A549 (cell line): ENCODE results near the gene TMEM229A. TPM values are rescaled to one million over a fixed set of nuclear protein-coding genes. Genes with fewer than 3 reads are reported as not detected.

Experiments
- ATAC-seq, 2 experiments: fragments of 200-7000 bp in 1 of 2; fragments of >200 bp in 1 of 2; cut with Nextera tagmentation in 1 of 2; cut with Tn5 transposase in 1 of 2; 3 replicates each; pipeline versions ENCODE4 v1.8.0 to v1.9.1; 2018 to 2020; ENCODE audit warnings: mild to moderate bottlenecking in 1 of 2, moderate library complexity in 1 of 2
- CTCF ChIA-PET: fragments of 300-600 bp; sonication (Branson Sonifier 250); formaldehyde crosslinking; extraction: SDS; loops from one replicate; lab custom pipeline; 2021; ENCODE audit warnings: antibody characterized with exemption, inconsistent platforms; lab: Yijun Ruan, JAX
- POLR2A ChIA-PET: fragments of 350-600 bp; formaldehyde crosslinking; extraction: SDS; loops from one replicate; lab custom pipeline; 2021; ENCODE audit warnings: antibody characterized with exemption, inconsistent platforms; lab: Yijun Ruan, JAX
- DNase-seq, 2 experiments: peaks; one replicate each; pipeline versions ENCODE4 v3.0.0 to v3.0.0-alpha.2; 2011 to 2016; ENCODE audit warnings: low read depth in 1 of 2, low spot score in 1 of 2
- FAIRE-seq: peaks from 2 replicates; lab custom pipeline; 2011; peaks lifted over from hg19 to GRCh38; lab: Jason Lieb, UNC
- H3K27ac ChIP-seq, 2 experiments: fragments of >200 bp; sonication (Bioruptor Twin); formaldehyde crosslinking; 3 replicates each; pipeline ENCODE4 v1.5.1; 2016 to 2017
- H3K4me1 ChIP-seq: fragments of >200 bp; sonication (Bioruptor Twin); formaldehyde crosslinking; 3 replicates; pipeline ENCODE4 v1.6.1; 2016
- H3K4me2 ChIP-seq: fragments of >200 bp; sonication (Bioruptor Twin); formaldehyde crosslinking; 3 replicates; pipeline ENCODE4 v1.6.1; 2016
- H3K4me3 ChIP-seq: fragments of >200 bp; sonication (Bioruptor Twin); formaldehyde crosslinking; 3 replicates; pipeline ENCODE4 v1.5.1; 2016
- H3K9me3 ChIP-seq: fragments of >200 bp; sonication (Bioruptor Twin); formaldehyde crosslinking; 3 replicates; pipeline ENCODE4 v1.6.1; 2016
- BHLHE40 ChIP-seq: IDR thresholded peaks from 2 replicates; pipeline ENCODE4 v1.6.1; 2012; ENCODE audit warnings: low read depth, low read length, inconsistent platforms
- CBX8 ChIP-seq: fragments of 200-600 bp; sonication (generic); IDR thresholded peaks from 2 replicates; pipeline ENCODE4 v1.6.1; 2016
- CHD2 ChIP-seq: fragments of 150-350 bp; IDR thresholded peaks from 2 replicates; pipeline ENCODE4 v1.6.1; 2014; ENCODE audit warnings: low read length; ENCODE audit not compliant: partially characterized antibody
- ESRRA ChIP-seq: fragments of 150-350 bp; IDR thresholded peaks from 2 replicates; pipeline ENCODE4 v1.6.1; 2014; ENCODE audit warnings: mild to moderate bottlenecking, low read length, borderline replicate concordance
- HEYL ChIP-seq: fragments of 250-450 bp; sonication (Bioruptor Pico); IDR thresholded peaks from 2 replicates; pipeline ENCODE4 v1.8.0; 2021; ENCODE audit warnings: mild to moderate bottlenecking, moderate library complexity
- NPAS2 ChIP-seq: fragments of 250-450 bp; sonication (Bioruptor Pico); IDR thresholded peaks from 2 replicates; pipeline ENCODE4 v1.8.0; 2022; ENCODE audit warnings: mild to moderate bottlenecking, moderate library complexity, borderline replicate concordance
- RAD21 ChIP-seq, 2 experiments: fragments of >200 bp in 1 of 2; sonication (Bioruptor Twin) in 1 of 2; formaldehyde crosslinking in 1 of 2; IDR thresholded peaks in 1 of 2; conservative IDR thresholded peaks in 1 of 2; 2 replicates in 1 of 2; 3 replicates in 1 of 2; pipeline ENCODE4 v1.6.1; 2012 to 2018; ENCODE audit warnings: inconsistent platforms in 1 of 2
- RCOR1 ChIP-seq: fragments of 150-350 bp; IDR thresholded peaks from 2 replicates; pipeline ENCODE4 v1.6.1; 2014; ENCODE audit warnings: antibody characterized with exemption, low read length, low read depth
- RNF2 ChIP-seq: fragments of 200-600 bp; sonication (generic); IDR thresholded peaks from 2 replicates; pipeline ENCODE4 v1.6.1; 2016; ENCODE audit warnings: low read depth, mild to moderate bottlenecking, antibody characterized with exemption, moderate library complexity, borderline replicate concordance
- ZC3H11A ChIP-seq: fragments of 450-650 bp; IDR thresholded peaks from 2 replicates; pipeline ENCODE4 v1.6.1; 2014; ENCODE audit warnings: antibody characterized with exemption, mild to moderate bottlenecking
- WGBS: methylation state at CpG from one replicate; pipeline ENCODE4 v1.1.6; 2017; ENCODE audit errors: missing lambda C conversion rate; 5-methylcytosine and 5-hydroxymethylcytosine counted together
- polyA plus RNA-seq, 4 experiments: library from polyadenylated mRNA; depleted of rRNA in 3 of 4; stranded (reverse); fragments of >200 nt; fragmentation: RNase III in 1 of 4; extraction: RNeasy Plus Mini Kit Qiagen cat#74134 plus additional on column Dnase treatment in 1 of 4; gene quantifications; 2 replicates in 3 of 4; 3 replicates in 1 of 4; pipeline ENCODE4 v1.2.3, GENCODE V29; 2011 to 2017
- TF ChIP-seq, protein P1 (sequence below): fragments of 250-450 bp; sonication (Bioruptor Pico); IDR thresholded peaks from 2 replicates; pipeline ENCODE4 v1.5.0; 2020; ENCODE audit warnings: low read depth, mild to moderate bottlenecking, moderate library complexity
- TF ChIP-seq, protein P2 (sequence below): fragments of >200 bp; sonication (Bioruptor Twin); formaldehyde crosslinking; IDR thresholded peaks from 3 replicates; pipeline ENCODE4 v1.6.1; 2016

TMEM229A gene
- polyA plus RNA-seq, 2 of the 4 experiments (the other 2 are of a cell fraction) = not detected

DNA sequence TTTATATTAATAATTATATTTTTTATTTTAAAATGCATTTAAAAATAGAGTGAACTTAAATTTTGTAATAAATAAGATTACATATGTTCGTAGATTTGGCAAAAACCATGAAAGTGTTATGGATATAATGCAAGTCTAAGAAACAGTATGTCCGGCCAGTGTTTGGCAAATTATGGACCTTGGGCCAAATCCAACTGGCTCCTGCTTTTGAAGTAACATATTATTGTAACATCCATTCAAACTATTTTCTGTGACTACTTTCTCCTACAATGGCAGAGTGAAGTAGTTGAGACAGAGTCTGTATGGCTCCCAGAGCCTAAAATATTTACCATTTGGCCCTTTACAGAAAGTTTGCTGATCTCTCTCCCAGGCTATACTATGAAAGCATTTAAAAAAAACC lies 38.9 kb downstream of the TMEM229A start:
- TF ChIP-seq CBX8 (no peak), ESRRA (no peak), RCOR1 (no peak), RNF2 (no peak), NPAS2 (no peak), HEYL (no peak), ZC3H11A (no peak)
- TF ChIP-seq, protein P1, sequence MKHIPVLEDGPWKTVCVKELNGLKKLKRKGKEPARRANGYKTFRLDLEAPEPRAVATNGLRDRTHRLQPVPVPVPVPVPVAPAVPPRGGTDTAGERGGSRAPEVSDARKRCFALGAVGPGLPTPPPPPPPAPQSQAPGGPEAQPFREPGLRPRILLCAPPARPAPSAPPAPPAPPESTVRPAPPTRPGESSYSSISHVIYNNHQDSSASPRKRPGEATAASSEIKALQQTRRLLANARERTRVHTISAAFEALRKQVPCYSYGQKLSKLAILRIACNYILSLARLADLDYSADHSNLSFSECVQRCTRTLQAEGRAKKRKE (CRISPR knock-in tag) = no peak
- TF ChIP-seq, protein P2, sequence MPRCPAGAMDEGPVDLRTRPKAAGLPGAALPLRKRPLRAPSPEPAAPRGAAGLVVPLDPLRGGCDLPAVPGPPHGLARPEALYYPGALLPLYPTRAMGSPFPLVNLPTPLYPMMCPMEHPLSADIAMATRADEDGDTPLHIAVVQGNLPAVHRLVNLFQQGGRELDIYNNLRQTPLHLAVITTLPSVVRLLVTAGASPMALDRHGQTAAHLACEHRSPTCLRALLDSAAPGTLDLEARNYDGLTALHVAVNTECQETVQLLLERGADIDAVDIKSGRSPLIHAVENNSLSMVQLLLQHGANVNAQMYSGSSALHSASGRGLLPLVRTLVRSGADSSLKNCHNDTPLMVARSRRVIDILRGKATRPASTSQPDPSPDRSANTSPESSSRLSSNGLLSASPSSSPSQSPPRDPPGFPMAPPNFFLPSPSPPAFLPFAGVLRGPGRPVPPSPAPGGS = no peak
- POLR2A ChIA-PET = no interaction called here
- Histone ChIP-seq H3K9me3 (no peaks in the 10 kb centered on the region), H3K27ac (no peak overlapping the region), H3K4me3 (no peak overlapping the region), H3K4me2 (no peak overlapping the region), H3K4me1 (no peaks in the 10 kb centered on the region)
- DNase-seq = no peak
- ATAC-seq = no peak
- WGBS = 16% methylated on average over 2 of the region's 2 CpGs
- CTCF ChIA-PET = no interaction called here
- FAIRE-seq = no peak

DNA sequence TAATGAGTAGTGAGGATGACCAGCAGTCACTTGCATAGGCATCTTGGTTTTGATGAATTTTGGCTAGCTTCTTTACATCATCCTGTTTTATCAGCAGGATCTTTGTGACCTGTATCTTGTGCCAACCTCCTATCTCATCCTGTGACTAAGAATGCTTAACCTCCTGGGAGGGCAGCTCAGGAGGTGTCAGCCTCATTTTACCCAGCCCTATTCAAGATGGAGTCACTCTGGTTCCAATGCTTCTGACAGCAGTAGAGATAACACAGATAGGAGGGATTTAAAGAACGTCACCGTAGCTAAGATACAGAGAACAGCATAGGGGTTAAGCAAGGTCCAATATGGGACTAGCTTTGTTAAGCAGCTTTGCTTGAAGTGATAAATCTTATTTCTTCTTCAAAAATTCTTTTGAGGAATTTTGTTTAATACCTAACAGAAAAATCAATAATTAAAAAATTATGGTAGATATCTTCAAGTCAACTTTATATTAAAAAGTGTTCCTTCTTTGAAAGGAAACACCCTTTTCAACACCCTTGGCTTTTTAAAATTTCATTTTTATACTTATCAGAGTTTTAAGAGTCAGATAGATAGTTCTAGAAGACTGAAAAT lies 39.9 kb downstream of the TMEM229A start:
- TF ChIP-seq CHD2 = no peak
- TF ChIP-seq RAD21 (conservative IDR thresholded peaks at IDR 0.05 in 1 of 2, IDR thresholded peaks at IDR 0.05 in 1 of 2) = no peak
- no peaks in the 10 kb centered on the region for H3K9me3 ChIP-seq
- H3K27ac ChIP-seq = no peak overlapping the region
- CTCF ChIA-PET = no interaction called here
- H3K4me2 ChIP-seq = no peak overlapping the region
- ATAC-seq (no peak), FAIRE-seq (no peak), DNase-seq (no peak)
- no peak overlapping the region for H3K4me3 ChIP-seq
- no peaks in the 10 kb centered on the region for H3K4me1 ChIP-seq
- 63% methylated on average over 2 of the region's 2 CpGs for WGBS
- POLR2A ChIA-PET = no interaction called here

DNA sequence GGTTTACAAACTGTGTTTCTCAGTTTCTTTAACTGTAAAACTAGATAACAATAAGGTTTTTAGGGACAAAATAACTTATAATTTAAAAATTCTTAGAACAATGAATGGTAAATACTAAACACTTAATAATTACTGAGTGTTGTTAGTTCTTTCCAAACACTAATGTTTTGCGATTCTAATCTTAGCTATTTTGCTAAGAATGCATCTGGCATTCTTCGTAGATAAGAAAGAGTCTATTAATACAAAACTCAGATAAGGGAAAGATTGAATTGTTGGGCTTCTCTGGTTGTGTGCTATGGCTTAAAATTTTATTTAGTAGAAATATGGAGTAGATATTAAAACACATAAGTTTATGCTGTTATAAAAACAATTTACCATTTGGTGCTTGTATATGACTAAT lies 45.4 kb downstream of the TMEM229A start:
- ChIA-PET POLR2A (no interaction called here), CTCF (no interaction called here)
- DNase-seq = no peak
- no peaks in the 10 kb centered on the region for H3K9me3 ChIP-seq
- no peak overlapping the region for H3K4me2 ChIP-seq
- no peak for FAIRE-seq
- no peak overlapping the region for H3K27ac ChIP-seq
- ATAC-seq = no peak
- no peak for TF ChIP-seq BHLHE40
- no peaks in the 10 kb centered on the region for H3K4me1 ChIP-seq
- no peak overlapping the region for H3K4me3 ChIP-seq
- WGBS = 8% methylated on average over 2 of the region's 2 CpGs

Other genes with a start within 250 kb of the TMEM229A start
- 0.16 and 0.30 TPM in 2 replicates for gene HYAL4, start 187.9 kb downstream of the TMEM229A start, polyA plus RNA-seq (2011; rRNA removed)
- 0.05 TPM in 1 of 3 replicates, not detected in the others for gene HYAL4, start 187.9 kb downstream of the TMEM229A start, polyA plus RNA-seq (2017; fragmentation: RNase III; extraction: RNeasy Plus Mini Kit Qiagen cat#74134 plus additional on column Dnase treatment)
- not detected in 2 replicates for gene SPAM1, start 107.8 kb downstream of the TMEM229A start, polyA plus RNA-seq (2011; rRNA removed)
- not detected in 3 replicates for gene SPAM1, start 107.8 kb downstream of the TMEM229A start, polyA plus RNA-seq (2017; fragmentation: RNase III; extraction: RNeasy Plus Mini Kit Qiagen cat#74134 plus additional on column Dnase treatment)